ENCODE results near the gene FNDC10.

FNDC10 gene

GRCh38 chr1:1605034-1605591 is 5.2 kb upstream of the FNDC10 start:
- TF ChIP-seq CTCF (IDR thresholded peaks at IDR 0.05): no peak

GRCh38 chr1:1604374-1605033 is 4.6 kb upstream of the FNDC10 start:
- TF ChIP-seq CTCF (IDR thresholded peaks at IDR 0.05): no peak

GRCh38 chr1:1603671-1604373 is 3.9 kb upstream of the FNDC10 start:
- TF ChIP-seq CTCF (IDR thresholded peaks at IDR 0.05): no peak

GRCh38 chr1:1602968-1603506 is 3.1 kb upstream of the FNDC10 start:
- no peak for TF ChIP-seq CTCF (IDR thresholded peaks at IDR 0.05)

- no peak for TF ChIP-seq CTCF (IDR thresholded peaks at IDR 0.05)
Observed at GRCh38 chr1:1602304-1602967, 2.5 kb upstream of the FNDC10 start.

- TF ChIP-seq CTCF (IDR thresholded peaks at IDR 0.05): no peak
Observed at GRCh38 chr1:1601564-1602303, 1.8 kb upstream of the FNDC10 start.

Measured in LNCAP (cell line).